HG03039 (cell line): Measurements from ENCODE around the gene PIKFYVE.
A peak's percentile ranks its signal among the peaks of the same experiment; 100 is the strongest.
"Not testable (repeated sequence)": the region's sequence is repeated elsewhere in the genome, so short reads cannot be mapped to it uniquely, and the experiment has no call there.

ENCODE experiments used
- ATAC-seq: cut with Tn5 transposase; IDR thresholded peaks from one replicate; pipeline ENCODE4 v1.9.1; 2021; ENCODE audit warnings: mild to moderate bottlenecking, moderate library complexity; ENCODE audit not compliant: unreplicated experiment

The PIKFYVE gene

DNA sequence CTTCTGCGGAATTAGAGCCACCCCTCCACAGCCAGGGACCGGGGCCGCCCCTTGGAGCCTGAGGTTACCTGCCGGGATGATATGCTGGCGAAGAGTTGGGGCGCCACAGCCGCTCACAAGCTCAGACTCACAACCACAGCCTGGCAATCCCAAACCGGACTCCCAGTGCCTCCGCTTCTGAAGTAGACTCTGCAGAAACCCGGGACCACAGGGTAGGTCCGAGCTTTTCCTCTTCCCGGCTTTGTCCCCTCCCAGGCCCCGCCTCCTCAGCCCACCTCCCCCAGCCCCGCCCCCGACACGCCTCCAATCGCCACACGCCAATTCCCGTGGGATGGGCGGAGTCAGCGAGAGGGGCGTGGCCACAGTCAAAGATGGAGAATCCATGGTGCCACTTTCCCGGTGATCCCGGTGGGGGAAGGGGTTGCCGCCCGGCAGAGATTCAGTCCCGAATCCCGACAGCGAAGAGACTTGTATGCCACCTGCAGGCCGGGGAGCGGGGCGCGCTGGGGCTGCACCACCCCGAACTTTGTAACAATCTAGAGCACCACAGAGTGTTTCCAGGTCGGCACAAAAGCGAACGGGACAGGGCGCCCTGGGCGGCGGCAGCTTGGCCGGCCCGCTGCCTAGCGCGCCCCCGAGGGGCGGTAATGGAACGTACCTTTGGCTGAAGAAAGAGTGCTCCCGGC lies 11.0 kb upstream of the PIKFYVE start, which contains the start of gene IDH1:
Gene IDH1 (minus strand): TSS at position 201 of the 686 bp plus-strand sequence. CDS start 3,520 bp downstream, outside the sequence.
- ATAC-seq, result peak; percentile 72

DNA sequence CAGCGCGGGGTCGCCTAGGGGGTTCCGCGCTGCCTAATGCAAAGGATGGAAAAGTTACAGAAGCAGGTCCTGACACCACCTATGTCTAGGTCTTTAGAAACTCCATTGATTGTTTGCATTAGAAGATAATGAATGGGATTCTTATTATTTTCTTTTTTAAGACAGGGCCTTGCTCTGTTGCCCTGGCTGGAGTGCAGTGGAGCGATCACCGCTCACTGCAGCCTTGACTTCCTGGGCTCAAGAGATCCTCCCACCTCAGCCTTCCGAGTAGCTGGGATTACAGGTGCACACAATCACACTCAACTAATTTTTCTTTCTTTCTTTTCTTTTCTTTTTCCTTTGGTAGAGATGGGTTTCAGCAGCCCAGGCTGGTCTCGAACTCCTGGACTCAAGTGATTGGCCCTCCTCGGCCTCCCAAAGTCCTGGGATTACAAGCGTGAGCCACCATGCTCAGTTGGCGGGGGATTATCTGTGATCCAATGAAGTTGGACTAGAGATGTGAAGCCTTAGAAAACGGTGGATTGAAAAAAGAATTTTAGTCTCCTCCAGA lies 10.4 kb upstream of the PIKFYVE start:
- ATAC-seq, result peak; percentile 7

DNA sequence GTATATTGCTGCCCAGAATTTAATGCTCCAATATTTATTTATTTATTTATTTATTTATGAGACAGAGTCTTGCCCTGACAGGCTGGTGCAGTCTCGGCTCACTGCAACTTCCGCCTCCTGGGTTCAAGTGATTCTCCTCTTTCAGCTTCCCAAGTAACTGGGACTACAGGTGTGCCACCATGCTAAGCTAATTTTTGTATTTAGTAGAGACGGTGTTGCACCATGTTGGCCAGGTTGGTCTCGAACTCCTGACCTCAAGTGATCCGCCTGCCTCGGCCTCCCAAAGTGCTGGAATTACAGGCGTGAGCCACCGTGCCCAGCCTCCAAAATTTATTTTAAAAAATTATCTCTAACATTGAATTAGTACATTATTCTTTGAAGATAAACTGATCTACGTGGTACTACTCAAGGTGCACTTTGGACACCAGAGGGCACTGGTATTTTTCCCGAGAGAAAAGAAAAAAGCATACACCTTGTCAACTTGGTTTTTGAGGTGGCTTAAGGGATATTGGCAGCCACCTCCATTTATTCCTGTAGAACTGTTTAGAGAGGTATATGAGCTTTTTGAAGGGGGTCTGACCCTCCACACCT lies 9.8 kb upstream of the PIKFYVE start:
- no peak for ATAC-seq

DNA sequence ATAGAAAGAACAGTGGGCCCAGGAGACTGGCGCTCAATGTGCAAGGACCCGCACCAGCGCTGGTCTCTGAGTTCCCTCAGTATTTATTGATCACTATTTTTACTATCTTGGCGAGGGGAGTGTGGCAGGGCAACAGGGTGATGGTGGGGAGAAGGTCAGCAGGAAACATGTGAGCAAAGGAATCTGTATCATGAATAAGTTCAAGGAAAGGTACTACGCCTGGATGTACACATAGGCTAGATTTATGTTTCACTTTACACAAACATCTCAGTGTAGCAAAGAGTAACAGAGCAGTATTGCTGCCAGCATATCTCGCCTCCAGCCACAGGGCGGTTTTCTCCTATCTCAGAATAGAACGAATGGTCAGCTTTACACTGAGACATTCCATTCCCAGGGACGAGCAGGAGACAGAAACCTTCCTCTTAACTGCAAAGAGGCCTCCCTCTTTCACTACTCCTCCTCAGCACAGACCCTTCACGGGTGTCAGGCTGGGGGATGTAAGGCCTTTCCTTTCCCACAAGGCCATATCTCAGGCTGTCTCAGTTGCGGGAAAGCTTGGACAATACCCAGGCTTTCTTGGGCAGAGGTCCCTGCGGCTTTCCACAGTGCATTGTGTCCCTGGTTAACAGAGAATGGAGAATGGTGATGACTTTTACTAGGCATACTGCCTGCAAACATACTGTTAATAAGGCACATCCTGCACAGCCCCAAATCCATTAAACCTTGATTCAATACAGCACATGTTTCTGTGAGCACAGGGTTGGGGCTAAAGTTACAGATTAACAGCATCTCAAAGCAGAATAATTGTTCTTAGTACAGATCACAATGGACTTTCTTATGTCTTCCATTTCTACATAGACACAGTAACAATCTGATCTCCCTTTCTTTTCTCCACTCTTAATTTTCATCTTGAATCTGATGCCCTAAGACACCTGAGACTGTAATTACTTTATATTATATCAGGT lies 8.9 kb upstream of the PIKFYVE start:
- not testable (repeated sequence) for ATAC-seq

DNA sequence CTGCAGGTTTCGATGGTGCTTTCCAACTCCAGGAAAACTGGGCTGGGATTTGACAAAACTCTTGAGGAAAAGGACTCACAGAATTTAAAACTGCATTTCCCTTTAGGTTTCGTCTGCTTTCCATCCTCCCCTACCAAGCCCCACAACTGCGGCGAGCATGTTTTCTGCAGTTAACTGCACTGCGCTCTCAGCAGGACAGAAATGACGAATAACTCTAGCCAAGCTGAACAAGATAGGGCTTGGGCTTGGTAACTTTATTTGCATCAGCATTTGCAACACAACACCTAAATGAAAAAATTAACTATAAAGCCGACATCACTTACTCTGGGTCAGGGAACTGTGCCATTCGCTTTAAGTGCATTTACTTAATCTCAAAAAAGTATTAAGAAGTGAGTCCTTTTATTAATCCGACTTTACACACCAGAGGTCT lies 669 bp upstream of the PIKFYVE start:
- peak; percentile 32 for ATAC-seq

DNA sequence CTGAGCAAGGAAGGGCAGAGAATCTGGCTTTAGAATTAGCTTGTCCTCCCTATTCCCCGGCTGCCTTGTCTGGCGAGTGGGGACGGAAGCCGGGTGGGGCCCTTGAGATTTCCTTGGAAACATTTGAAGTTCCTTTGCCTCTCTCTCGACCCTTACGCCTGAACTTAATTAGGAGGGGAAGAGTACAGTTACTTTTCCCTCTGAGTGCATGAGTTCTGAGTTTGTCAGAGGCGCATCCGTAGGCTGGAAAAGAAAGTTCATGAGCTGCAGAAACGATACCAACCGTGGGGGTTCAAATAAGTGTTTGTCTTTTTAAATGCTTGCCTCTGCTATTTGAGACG lies 468 bp downstream of the PIKFYVE start:
- ATAC-seq, result peak; percentile 4

DNA sequence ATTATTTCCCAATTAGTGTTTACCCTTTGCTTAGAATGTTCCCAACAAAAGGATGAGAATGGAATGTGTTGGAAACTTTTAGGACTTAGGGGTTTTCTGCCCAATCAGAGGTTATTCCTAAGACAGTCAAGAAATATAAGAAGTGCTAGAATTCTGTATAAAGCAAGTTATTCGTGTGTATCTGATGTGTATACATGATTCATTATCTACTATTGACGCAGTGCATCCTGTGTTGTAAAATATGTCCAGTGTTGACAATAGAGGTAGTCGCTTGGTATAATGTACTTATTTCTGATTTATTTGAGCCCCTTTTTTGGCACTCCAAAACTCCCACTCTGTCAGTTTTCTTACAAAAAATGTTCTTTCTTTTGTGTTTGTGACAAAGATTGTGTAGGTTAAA lies 881 bp downstream of the PIKFYVE start:
- ATAC-seq, result no peak

DNA sequence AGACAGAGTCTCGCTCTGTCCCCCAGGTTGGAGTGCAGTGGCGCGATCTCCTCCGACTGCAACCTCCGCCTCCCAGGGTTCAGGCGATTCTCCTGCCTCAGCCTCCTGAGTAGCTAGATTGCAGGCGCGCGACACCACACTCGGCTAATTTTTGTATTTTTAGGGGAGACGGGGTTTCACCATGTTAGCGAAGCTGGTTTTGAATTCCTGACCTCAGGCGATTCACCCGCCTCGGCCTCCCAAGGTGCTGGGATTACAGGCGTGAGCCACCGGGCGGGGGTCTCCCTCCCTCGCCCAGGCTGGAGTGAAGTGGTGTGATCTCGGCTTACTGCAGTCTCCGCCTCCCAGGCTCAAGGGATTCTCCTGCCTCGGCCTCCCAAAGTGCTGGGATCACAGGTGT lies 1.5 kb downstream of the PIKFYVE start:
- not testable (repeated sequence) for ATAC-seq

DNA sequence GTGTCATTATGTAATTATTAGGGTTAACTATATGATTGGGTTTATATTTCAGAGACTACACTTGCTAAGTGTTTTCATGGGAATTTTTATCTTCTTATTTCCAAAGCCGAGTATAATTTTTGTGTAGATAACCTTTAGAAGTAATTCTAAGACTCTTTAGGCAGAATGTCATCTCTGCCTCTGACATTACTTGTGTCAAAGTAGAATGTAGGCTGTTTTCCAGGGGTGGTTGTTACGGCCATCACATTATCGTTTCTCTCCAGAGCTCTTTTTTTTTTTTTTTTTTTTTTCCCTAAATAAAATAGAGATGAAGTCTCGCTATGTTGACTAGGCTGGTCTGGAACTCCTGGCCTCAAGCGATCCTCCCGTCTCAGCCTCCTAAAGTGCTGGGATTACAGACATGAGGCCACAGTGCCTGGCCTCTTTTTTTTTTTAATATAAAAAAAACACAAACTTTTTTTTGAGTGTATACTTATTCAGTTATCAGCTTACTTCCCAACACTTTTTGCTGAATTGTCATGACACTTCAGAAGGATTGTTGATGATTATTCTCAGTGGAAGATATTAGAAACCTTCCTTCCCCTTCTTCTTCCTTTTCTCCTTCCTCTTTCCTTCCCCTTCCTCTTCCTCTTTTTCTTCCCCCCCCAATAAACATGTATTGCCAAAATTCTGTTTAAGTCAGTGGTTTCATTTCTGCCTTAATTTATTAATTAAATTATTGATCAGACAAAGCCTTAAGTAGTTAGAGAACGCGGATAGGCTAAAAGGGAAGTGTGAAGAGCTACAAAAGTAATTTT lies 2.3 kb downstream of the PIKFYVE start:
- no peak for ATAC-seq

DNA sequence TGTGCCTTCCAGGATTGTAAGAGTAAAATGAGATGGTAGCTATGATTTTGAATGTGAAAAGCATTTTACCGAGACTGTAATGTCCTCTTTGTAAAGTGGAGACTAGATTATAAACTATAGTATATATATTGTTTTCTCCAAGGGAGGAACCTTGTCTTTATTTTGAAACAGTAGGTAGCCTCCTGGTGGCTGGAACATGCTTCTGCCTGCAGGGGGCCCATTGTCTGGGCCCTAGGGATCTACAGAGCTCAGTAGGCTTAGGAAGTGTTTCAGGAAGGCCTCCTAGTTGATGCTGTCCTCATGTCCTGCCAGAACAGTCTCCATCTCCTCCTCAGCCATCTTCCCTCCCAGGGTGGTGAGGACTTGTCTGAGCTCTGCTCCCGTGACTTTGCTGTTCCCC lies 3.0 kb downstream of the PIKFYVE start:
- ATAC-seq, result no peak

DNA sequence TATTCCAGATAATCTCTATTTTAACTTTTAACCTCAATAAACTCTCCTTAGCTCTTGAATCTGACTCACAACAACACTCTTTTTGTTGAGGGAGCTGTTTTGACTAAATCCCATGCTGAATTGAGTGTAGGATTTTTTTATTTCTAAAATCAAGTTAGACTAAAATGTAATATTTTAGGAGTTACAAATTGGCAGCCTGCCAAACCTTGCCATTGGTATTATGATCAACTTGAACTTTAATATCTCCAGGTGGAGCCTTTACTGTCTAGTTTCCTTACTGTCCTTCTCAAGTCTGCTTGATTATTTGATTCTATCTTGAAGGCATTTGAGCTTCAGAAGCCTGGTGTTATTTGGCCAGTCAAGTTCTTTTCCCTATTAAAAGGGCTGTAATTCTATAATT lies 8.7 kb downstream of the PIKFYVE start:
- ATAC-seq, result no peak

DNA sequence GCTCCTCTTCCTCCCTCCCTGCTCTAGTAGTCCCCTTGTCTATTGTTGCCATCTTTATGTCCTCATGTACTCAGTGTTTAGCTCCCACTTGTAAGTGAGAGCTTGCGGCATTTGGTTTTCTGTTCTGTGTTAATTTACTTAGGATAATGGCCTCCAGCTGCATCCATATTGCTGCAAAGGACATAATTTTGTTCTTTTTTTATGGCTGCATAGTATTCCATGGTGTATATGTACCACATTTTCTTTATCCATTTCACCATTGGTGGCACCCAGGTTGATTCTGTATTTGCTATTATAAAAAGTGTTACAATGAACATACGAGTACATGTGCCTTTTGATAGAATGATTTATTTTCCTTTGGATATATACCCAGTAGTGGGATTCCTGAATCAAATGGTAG lies 12.5 kb downstream of the PIKFYVE start:
- ATAC-seq, result no peak

DNA sequence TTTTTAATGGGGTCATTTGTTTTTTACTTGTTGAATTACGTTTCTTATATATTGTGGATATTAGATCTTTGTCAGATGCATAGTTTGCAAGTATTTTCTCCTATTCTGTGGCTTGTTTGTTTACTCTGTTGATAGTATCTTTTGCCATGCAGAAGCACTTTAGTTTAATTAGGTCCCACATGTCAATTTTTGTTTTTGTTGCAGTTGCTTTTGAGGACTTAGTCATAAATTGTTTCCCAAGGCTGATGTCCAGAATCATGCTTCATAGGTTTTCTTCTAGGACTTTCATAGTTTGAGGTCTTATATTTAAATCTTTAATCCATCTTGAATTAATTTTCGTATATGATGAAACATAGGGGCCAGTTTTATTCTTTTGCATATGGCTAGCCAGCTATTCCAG lies 13.2 kb downstream of the PIKFYVE start:
- ATAC-seq, result no peak

DNA sequence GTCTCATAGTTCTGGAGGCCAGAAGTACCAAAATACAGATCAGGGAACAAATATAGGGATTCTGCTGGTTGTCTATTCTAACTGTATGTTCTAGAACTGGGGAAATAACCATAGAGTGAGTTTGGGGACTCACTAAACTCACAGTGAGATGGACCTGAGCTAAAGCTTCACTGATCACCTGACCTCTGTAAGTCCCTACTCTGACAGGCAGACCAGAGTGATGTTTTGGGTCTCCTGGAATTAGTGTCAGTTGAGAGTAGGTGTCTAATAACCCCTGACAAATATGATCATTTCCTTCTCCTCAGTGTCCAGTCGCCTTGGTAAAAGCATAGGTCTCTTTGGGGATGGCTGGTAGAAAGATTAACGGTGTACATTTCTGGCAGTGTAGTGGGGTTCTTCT lies 14.2 kb downstream of the PIKFYVE start:
- ATAC-seq, result no peak

DNA sequence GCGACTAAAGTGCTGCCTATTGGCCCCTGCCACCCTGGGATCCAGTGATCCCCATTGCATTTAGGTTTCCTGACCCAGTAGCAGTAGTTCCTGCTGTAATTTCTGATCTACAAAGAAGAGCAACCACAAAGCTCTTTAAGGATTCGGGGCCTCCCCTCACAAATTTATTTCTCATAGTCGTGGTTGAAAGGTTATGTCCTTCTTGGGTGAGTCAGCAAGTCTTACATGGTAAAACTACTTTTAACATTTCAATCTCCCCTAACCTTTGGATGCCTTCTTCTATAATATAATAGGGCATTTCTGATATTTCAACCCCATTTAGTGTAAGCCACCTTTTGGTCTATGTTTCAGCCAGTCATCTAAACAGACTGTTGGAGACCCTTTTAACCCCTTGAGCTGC lies 14.9 kb downstream of the PIKFYVE start:
- ATAC-seq, result peak; percentile 80

DNA sequence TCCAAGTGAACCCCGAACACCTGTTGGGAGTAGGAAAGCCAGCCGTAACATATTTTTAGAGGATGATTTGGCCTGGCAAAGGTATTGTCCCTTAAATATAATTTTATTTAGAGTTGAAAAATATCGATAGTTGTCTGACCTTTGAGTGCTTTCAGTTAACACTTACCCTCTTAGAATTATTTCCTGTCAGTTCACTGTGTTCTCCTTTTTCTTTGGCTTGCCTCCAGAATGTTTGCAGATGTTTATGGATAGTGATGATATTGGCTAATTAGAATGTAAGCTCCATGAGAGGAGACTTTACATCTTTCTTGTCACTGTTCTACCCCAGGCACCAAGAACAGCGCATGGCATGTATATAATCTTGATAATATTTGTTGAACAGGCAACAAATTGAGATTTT lies 19.8 kb downstream of the PIKFYVE start:
- no peak for ATAC-seq

DNA sequence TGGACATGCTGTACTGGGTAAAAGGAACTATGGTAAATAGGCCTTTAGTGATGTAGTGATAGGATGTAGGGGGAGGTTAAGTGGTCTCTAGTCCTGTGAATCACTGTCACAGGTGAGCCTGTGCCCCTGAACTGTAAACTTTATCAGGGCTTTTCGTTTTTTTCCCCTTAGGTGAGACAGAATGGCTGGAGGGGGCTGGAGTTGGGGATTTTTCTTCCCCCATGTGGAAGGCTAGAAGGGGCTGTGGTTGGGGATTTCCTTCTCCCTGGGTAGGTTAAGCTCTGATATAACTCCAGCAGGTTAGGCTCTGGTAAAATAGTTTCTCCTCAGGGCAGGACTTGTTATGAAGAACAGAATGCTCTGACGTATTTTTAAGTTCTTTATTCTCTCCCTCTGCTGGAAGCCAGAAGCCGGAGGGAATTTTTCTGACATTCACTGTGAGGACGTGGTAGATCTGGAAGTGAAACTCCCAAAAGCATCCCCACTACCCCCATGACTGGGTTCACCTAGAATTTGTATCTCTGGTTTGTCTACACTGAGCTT lies 28.5 kb downstream of the PIKFYVE start:
- peak; percentile 66 for ATAC-seq

DNA sequence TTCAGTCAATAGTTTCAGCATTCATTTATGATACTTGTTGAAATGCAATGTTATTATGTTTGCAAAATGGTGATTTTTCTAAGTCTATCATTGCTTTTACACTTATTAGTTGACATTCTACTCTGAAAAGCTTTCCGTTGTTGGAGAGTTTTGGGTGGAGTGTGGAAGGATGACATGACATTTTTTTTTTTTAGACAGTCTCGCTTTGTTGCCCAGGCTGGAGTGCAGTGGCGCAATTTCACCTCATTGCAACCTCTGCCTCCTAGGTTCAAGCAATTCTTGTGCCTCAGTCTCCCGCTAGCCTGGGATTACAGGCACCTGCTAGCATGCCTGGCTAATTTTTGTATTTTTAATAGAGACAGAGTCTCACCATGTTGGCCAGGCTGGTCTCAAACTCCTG lies 29.8 kb downstream of the PIKFYVE start:
- ATAC-seq, result no peak

DNA sequence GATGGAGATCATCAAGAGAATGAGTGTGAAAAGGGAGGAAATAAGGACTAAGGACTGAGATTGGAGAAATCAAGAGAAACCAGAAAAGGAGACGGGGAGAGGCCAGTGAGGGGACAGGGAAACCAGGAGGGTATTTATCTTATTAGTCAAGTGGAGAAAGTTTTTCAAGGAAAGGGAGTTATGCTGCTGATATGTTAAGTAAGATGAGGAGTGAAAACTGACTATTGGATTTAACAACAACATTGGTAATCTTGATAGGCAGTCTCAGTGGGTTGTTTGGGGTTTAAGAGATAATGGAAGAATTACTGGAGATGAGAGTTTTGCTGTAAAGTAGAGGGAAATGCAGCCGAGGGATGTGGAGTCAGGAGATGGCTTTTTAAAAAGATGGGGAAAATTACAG lies 30.6 kb downstream of the PIKFYVE start:
- ATAC-seq, result no peak

DNA sequence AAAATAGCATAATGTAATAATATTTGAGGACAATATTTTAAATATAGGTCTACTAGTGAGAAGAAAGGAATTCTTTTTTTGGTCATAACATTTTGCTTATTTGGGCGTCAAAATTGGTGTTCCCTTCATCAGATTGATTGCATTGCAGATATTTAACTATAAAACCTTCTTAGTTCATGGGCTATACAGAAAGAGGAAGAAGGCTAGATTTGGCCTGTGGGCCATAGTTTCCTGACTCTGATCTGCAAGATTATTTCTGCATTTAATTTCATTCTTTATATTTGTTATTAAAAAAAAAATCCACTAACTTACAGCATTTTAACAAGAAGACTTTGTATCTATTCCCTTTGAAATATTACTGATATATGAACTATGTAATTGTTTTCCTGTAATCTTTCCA lies 31.9 kb downstream of the PIKFYVE start:
- ATAC-seq, result no peak
